ENCODE results near the gene ADCK1. TPM values are rescaled to one million over a fixed set of nuclear protein-coding genes. Genes with fewer than 3 reads are reported as not detected.

The ADCK1 gene
- total and polyA plus RNA-seq, 2 experiments from 2014 or later = 6.7 to 11.2 TPM

DNA sequence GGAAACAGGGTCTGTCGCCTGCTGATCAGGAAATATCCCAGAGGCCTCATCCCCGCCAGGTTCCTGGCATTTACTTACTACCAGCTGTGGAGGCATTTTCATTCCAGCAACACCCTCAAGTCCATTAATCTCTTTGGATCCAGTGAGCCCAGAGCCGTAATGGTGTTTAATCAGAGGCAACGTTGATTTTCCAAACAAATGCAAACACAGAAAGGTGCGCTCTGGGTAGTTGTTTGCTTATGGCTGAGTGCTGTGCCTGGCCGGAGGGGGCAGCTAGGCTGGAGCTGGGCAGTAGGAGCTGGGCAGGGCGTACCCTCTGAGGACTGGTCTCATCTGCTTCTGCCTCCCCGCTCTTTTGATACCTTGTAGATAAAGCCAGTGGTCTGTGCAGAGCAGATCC, 110.6 kb downstream of the ADCK1 start:
- peaks cover 11% of the 10 kb centered on the region for H3K4me1 ChIP-seq (ENCODE audit: insufficient read depth)
- H3K4me2 ChIP-seq = no peak overlapping the region

DNA sequence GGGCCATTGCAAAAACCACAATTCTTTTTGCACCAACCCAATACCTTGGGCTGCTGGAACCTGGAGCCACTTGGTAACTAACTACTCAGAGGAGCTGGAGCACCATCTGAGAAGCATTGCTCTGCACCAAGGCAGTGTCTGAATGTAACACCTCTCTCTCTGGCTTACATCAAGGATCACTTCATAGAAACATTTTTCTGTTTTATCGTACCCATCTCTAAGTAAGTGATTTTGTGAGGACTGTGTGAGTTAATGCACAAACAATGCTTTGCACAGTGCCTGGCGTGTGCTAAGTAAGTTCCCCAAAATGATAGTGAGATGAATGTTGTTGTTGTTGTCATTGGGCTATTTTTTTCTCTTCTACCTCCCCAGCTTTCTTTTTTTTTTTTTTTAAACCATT, 111.4 kb downstream of the ADCK1 start:
- H3K9me3 Mint-ChIP-seq = no peaks in the 10 kb centered on the region
- no peak overlapping the region for H3K27ac Mint-ChIP-seq
- TF ChIP-seq, protein P1, sequence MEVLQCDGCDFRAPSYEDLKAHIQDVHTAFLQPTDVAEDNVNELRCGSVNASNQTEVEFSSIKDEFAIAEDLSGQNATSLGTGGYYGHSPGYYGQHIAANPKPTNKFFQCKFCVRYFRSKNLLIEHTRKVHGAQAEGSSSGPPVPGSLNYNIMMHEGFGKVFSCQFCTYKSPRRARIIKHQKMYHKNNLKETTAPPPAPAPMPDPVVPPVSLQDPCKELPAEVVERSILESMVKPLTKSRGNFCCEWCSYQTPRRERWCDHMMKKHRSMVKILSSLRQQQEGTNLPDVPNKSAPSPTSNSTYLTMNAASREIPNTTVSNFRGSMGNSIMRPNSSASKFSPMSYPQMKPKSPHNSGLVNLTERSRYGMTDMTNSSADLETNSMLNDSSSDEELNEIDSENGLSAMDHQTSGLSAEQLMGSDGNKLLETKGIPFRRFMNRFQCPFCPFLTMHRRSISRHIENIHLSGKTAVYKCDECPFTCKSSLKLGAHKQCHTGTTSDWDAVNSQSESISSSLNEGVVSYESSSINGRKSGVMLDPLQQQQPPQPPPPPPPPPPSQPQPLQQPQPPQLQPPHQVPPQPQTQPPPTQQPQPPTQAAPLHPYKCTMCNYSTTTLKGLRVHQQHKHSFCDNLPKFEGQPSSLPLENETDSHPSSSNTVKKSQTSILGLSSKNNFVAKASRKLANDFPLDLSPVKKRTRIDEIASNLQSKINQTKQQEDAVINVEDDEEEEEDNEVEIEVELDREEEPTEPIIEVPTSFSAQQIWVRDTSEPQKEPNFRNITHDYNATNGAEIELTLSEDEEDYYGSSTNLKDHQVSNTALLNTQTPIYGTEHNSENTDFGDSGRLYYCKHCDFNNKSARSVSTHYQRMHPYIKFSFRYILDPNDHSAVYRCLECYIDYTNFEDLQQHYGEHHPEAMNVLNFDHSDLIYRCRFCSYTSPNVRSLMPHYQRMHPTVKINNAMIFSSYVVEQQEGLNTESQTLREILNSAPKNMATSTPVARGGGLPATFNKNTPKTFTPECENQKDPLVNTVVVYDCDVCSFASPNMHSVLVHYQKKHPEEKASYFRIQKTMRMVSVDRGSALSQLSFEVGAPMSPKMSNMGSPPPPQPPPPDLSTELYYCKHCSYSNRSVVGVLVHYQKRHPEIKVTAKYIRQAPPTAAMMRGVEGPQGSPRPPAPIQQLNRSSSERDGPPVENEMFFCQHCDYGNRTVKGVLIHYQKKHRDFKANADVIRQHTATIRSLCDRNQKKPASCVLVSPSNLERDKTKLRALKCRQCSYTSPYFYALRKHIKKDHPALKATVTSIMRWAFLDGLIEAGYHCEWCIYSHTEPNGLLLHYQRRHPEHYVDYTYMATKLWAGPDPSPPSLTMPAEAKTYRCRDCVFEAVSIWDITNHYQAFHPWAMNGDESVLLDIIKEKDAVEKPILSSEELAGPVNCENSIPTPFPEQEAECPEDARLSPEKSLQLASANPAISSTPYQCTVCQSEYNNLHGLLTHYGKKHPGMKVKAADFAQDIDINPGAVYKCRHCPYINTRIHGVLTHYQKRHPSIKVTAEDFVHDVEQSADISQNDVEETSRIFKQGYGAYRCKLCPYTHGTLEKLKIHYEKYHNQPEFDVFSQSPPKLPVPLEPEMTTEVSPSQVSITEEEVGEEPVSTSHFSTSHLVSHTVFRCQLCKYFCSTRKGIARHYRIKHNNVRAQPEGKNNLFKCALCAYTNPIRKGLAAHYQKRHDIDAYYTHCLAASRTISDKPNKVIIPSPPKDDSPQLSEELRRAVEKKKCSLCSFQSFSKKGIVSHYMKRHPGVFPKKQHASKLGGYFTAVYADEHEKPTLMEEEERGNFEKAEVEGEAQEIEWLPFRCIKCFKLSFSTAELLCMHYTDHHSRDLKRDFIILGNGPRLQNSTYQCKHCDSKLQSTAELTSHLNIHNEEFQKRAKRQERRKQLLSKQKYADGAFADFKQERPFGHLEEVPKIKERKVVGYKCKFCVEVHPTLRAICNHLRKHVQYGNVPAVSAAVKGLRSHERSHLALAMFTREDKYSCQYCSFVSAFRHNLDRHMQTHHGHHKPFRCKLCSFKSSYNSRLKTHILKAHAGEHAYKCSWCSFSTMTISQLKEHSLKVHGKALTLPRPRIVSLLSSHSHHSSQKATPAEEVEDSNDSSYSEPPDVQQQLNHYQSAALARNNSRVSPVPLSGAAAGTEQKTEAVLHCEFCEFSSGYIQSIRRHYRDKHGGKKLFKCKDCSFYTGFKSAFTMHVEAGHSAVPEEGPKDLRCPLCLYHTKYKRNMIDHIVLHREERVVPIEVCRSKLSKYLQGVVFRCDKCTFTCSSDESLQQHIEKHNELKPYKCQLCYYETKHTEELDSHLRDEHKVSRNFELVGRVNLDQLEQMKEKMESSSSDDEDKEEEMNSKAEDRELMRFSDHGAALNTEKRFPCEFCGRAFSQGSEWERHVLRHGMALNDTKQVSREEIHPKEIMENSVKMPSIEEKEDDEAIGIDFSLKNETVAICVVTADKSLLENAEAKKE (CRISPR knock-in tag; IDR thresholded peaks at IDR 0.05) = no peak
- TF ChIP-seq, protein P2, sequence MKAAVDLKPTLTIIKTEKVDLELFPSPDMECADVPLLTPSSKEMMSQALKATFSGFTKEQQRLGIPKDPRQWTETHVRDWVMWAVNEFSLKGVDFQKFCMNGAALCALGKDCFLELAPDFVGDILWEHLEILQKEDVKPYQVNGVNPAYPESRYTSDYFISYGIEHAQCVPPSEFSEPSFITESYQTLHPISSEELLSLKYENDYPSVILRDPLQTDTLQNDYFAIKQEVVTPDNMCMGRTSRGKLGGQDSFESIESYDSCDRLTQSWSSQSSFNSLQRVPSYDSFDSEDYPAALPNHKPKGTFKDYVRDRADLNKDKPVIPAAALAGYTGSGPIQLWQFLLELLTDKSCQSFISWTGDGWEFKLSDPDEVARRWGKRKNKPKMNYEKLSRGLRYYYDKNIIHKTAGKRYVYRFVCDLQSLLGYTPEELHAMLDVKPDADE (IDR thresholded peaks at IDR 0.05) = no peak
- TF ChIP-seq CREB1 (CRISPR knock-in tag; IDR thresholded peaks at IDR 0.05; ENCODE audit: low read depth) = no peak
- TF ChIP-seq NANOG (IDR thresholded peaks at IDR 0.05; ENCODE audit: borderline replicate concordance) = no peak
- TF ChIP-seq POLR2AphosphoS5 (IDR thresholded peaks at IDR 0.05; ENCODE audit: low read depth) = no peak
- no peak for TF ChIP-seq EZH2 (IDR thresholded peaks at IDR 0.05; ENCODE audit: low read depth, unreplicated experiment)
- TF ChIP-seq ZNF331 (CRISPR knock-in tag; IDR thresholded peaks at IDR 0.05; ENCODE audit: low read depth) = no peak
- TF ChIP-seq STAT1 (IDR thresholded peaks at IDR 0.05; ENCODE audit: unreplicated experiment) = no peak
- no peak for TF ChIP-seq JUNB (IDR thresholded peaks at IDR 0.05; ENCODE audit: unreplicated experiment)

More for the DNA sequence above, 110.6 kb downstream of the ADCK1 start:
- Mint-ChIP-seq H3K36me3 (ENCODE audit: low read depth) (no peaks in the 10 kb centered on the region), H3K27ac (no peak overlapping the region), H3K27me3 (ENCODE audit: insufficient read depth, low read depth, poor library complexity) (peaks cover 10% of the 10 kb centered on the region), H3K4me1 (peaks cover 25% of the 10 kb centered on the region), H3K4me3 (no peak overlapping the region), H3K9me3 (no peaks in the 10 kb centered on the region)
- Histone ChIP-seq H3K4me3 (no peak overlapping the region), H3K79me2 (replicated peaks; ENCODE audit: insufficient read depth) (no peaks in the 10 kb centered on the region), H3K27me3 (ENCODE audit: insufficient read depth) (no peaks in the 10 kb centered on the region), H3K27ac (ENCODE audit: low read depth) (no peak overlapping the region), H3K9me2 (ENCODE audit: insufficient read depth) (no peaks in the 10 kb centered on the region), H3K36me3 (ENCODE audit: insufficient read depth) (no peaks in the 10 kb centered on the region), H4K20me1 (replicated peaks; ENCODE audit: insufficient read depth) (no peaks in the 10 kb centered on the region), H3F3A (replicated peaks; ENCODE audit: low read depth) (no peaks in the 10 kb centered on the region), H2AFZ (no peak overlapping the region)
- DNase-seq (ENCODE audit: low spot score) = no peak
- no peak for TF ChIP-seq JUNB (IDR thresholded peaks at IDR 0.05; ENCODE audit: unreplicated experiment)
- TF ChIP-seq, protein P3, sequence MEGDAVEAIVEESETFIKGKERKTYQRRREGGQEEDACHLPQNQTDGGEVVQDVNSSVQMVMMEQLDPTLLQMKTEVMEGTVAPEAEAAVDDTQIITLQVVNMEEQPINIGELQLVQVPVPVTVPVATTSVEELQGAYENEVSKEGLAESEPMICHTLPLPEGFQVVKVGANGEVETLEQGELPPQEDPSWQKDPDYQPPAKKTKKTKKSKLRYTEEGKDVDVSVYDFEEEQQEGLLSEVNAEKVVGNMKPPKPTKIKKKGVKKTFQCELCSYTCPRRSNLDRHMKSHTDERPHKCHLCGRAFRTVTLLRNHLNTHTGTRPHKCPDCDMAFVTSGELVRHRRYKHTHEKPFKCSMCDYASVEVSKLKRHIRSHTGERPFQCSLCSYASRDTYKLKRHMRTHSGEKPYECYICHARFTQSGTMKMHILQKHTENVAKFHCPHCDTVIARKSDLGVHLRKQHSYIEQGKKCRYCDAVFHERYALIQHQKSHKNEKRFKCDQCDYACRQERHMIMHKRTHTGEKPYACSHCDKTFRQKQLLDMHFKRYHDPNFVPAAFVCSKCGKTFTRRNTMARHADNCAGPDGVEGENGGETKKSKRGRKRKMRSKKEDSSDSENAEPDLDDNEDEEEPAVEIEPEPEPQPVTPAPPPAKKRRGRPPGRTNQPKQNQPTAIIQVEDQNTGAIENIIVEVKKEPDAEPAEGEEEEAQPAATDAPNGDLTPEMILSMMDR (conservative IDR thresholded peaks at IDR 0.05; ENCODE audit: low read depth in 2 of 2) = no peak
- no peak for TF ChIP-seq CREB1 (CRISPR knock-in tag; IDR thresholded peaks at IDR 0.05; ENCODE audit: low read depth)
- TF ChIP-seq ZNF331 (CRISPR knock-in tag; IDR thresholded peaks at IDR 0.05; ENCODE audit: low read depth) = no peak
- ATAC-seq = no peak

More for the DNA sequence above, 111.4 kb downstream of the ADCK1 start:
- Histone ChIP-seq H2AFZ (no peak overlapping the region), H3K27ac (ENCODE audit: low read depth) (no peak overlapping the region), H3K4me1 (ENCODE audit: insufficient read depth) (peaks cover 11% of the 10 kb centered on the region), H3K79me2 (replicated peaks; ENCODE audit: insufficient read depth) (no peaks in the 10 kb centered on the region), H3K9me2 (ENCODE audit: insufficient read depth) (no peaks in the 10 kb centered on the region), H4K20me1 (replicated peaks; ENCODE audit: insufficient read depth) (no peaks in the 10 kb centered on the region), H3K27me3 (ENCODE audit: insufficient read depth) (no peaks in the 10 kb centered on the region), H3K4me3 (no peak overlapping the region), H3K4me2 (no peak overlapping the region), H3F3A (replicated peaks; ENCODE audit: low read depth) (no peaks in the 10 kb centered on the region), H3K36me3 (ENCODE audit: insufficient read depth) (no peaks in the 10 kb centered on the region)
- Mint-ChIP-seq H3K4me1 (peaks cover 25% of the 10 kb centered on the region), H3K27me3 (ENCODE audit: insufficient read depth, low read depth, poor library complexity) (peaks cover 10% of the 10 kb centered on the region), H3K4me3 (no peak overlapping the region), H3K36me3 (ENCODE audit: low read depth) (no peaks in the 10 kb centered on the region)
- DNase-seq (ENCODE audit: low spot score) (no peak), ATAC-seq (no peak)
